ENCODE data around the gene CCNL1.

The CCNL1 gene

GRCh38 chr3:157125101-157125500 is 34.8 kb downstream of the CCNL1 start:
- DNase-seq (ENCODE audit: low read depth, low spot score), result no peak

GRCh38 chr3:157123621-157124020 is 36.3 kb downstream of the CCNL1 start:
- no peak for DNase-seq (ENCODE audit: low read depth, low spot score)

- no peak for DNase-seq (ENCODE audit: low read depth, low spot score)
Observed at GRCh38 chr3:157122832-157123427, 37.0 kb downstream of the CCNL1 start.

DNA sequence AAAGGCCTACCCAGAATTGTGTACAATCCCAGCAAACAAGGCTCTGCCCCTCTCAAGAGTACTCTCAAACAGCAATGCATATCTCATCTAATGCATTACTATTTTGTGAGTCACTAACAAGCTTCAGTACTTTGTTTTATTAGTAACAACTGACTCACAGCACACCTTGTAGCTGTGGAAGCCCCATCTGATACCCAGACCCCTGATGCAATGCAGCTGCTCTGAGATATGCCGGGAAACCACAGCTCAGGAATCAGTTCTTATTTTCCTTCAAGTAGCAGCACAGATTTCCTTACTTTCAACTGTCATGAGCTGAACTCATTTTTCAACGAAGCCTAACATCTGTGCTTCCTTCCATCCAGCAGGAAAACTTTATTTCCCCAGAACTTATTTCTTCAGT is 37.8 kb downstream of the CCNL1 start:
- peak; percentile 74 for DNase-seq (ENCODE audit: low read depth, low spot score)

DNA sequence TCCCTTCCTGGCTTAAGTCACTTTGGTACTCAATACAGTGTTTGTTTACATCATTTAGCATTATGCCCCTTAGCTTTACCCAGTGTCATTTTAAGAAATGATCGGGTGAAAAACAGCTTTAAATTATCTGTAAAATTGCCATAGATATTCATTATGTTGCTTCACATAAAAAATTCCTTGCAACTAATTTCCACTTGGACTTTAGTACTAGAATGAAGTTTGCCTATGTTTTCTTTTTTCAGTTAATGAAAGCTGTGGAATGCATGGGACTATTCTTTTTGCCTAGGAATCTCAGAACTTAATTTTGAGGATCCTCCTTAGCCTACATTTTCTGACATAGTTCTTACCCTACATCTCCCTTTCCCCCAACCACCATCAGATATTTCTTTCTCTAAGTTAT is 38.4 kb downstream of the CCNL1 start:
- no peak for DNase-seq (ENCODE audit: low read depth, low spot score)

DNA sequence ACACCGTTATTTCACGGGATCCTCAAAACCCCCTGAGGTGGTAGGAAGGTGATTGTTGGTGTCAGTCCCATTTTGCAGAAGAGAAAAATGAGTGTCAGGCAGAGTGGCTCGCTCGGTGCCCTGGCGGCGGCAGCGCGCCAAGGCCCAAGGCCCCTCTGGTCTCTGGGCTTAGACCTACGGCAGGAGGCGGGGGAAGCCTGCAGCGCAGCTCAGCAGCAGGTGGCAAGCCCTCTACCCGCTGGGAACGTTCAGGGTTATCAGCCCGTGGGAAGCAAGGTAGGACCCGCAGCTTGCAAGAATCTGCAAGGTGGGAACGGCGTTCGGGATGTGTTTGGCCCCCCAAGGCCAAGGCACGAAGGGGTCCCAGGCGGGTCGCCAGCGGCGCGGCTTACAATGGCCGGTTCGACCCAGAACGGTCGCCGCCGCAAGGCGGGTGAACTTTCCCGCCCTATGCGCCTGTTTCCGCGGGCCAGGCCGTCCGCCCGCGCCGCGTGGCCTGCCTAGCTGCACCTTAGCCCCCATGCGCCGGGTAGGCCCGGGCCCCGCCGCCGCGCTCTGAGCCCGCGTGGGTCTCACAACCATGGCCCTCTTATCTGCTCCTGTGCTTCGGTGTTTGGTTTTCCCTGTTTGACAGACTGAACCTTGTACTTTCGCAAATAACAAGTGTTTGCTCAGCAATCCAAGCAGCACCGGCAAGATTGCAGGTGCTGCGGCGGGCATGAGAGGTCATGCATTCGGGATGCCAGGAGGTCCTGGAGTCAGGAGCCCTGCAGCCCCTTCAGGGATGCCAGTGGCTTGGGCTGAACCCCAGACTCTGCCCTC is 39.7 kb downstream of the CCNL1 start:
- no peak for DNase-seq (ENCODE audit: low read depth, low spot score)

DNA sequence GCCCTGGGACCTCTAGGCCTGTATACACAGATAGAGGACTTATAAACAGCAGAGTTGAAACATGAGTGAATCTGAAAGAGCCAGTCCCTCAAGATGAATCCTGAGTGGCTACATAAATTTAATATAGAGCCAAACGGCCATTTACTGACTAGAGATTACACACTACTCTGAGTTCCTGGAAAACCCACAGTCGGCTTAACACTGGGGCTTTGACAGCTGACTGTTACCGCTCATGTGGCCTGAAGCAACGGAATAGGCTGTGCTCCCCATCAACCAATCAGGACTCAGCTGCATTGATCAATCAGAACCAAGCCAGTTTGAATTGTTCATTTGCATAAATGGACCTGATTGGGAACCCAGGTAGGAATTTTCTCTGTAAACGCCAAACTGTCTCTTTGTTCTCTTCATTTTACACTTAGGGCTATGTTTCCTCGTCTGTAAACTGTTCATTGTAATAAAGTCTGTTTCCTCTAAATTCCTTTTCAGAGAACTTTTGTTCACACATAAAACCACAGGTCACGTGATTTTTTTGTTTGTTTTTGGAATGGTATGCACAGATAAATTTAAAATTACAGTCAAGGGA is 40.5 kb downstream of the CCNL1 start:
- DNase-seq (ENCODE audit: low read depth, low spot score), result no peak

GRCh38 chr3:157117875-157118654 is 41.9 kb downstream of the CCNL1 start:
- DNase-seq (ENCODE audit: low read depth, low spot score), result no peak

DNA sequence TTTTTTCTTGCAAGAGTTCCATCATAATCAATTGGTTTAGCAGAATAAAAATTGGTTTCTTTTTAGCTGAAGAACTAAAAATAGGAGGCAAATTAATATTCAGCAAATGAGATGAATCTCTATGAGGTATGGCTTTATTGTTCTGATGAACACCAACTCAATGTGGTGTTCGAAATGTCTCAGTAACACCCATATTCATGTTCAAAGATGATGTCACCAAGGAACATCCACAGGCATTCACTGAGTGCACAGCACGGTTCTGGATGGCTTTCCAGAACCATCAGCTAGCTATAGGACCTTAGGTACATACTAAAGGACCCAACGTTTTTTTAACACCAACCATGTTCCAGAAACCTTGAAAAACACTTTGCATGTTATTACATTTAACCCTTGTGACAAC is 42.7 kb downstream of the CCNL1 start:
- no peak for DNase-seq (ENCODE audit: low read depth, low spot score)

GRCh38 chr3:157116017-157116416 is 43.9 kb downstream of the CCNL1 start:
- no peak for DNase-seq (ENCODE audit: low read depth, low spot score)

- no peak for DNase-seq (ENCODE audit: low read depth, low spot score)
Observed at GRCh38 chr3:157115069-157116006, 44.6 kb downstream of the CCNL1 start.

DNA sequence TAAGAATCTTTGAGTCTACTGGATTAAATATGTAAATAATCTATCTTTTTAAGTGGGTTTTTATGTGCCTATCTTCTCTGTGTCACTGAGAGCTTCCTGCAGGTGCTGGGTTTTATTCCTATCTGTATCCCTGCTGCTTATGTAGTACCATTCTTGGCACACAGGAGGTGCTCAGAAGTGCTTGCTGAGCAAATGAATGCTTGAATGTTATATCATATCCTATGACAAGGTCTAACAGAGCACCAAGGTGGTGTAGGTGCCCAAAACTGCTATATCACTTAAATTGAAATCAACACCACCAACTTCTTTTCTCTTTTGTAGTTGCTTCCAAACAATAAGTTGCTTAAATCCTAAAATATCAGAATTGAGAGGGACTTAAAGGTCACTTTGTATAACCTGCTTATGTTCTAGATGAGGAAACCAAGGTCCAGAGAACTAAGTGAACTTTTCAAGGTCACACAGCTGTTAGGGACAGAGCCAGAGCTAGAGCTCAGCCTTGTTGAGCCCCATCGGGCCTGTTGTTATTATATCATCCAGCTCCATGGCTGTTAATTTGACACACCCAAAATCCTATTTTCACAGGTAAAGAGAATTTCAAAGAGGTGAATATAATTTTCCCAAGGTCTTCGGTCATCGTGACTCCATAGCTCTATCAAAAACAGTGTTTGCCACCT is 46.0 kb downstream of the CCNL1 start:
- no peak for DNase-seq (ENCODE audit: low read depth, low spot score)

- no peak for DNase-seq (ENCODE audit: low read depth, low spot score)
Observed at GRCh38 chr3:157112536-157112935, 47.4 kb downstream of the CCNL1 start.

GRCh38 chr3:157111518-157111917 is 48.4 kb downstream of the CCNL1 start:
- no peak for DNase-seq (ENCODE audit: low read depth, low spot score)

DNA sequence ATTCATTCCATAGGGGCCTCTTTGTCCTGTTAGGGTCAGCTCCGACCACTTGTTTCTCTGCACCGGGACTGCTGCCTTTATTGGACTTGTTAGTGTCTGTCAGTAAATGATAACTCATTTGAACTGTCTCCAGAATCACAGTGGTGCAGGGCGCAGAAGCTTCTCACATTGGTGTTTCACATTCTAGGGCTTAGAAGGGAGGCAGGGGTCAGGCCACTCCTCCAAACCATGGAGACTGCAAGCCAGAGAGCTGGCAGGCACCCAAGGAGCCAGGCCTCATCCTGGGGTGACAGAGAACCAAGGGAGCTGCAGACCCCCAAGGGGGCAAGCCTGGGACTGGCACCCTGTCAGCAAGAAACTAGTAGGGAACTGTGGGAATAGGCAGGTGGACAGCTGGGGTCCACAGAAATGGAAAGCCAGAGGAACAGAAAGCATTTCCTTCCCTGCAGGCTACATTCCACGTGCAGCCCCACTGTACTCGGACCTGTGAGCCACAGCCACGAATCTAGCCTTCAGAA is 49.1 kb downstream of the CCNL1 start:
- no peak for DNase-seq (ENCODE audit: low read depth, low spot score)

DNA sequence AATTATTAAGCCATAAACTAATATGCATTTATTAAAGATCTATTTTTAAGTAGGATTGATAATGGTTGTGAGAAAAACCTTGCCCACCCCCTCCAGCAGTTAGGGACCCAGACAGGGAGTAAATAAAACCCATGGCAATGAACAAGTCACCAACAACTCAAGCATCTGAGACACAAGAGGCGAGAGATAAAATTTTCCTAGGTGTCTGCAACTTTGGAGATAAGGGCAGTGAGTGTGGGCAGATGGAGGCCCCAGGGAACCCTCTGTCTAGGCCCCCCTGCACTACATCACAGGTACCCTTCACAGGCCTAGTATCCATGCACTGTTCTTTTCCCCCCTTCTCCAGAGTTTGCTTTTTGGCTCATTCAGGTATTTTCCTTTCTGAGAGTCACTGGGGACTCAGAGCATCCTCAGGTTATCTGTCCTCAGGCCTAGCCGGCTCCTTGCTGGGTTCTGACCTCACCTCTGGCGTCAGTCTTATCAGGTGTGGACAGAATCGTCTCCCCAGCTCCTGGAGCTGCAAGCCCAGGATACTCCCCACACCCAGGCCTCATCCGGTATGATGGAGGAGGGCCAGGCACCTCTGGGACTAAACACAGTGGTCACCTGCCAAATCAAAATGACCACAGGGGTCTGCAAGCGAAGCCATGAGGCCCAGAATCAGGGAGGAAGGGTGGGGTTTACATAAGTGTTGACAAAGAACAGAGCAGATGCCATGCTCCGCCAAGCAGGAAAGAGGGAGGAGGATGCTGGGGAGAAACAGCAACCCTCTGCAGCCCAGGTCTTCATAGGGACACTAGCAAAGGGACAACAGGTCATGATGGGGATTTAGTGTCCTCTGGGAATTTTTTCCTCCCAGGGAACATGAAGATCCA is 50.4 kb downstream of the CCNL1 start:
- no peak for DNase-seq (ENCODE audit: low read depth, low spot score)

- DNase-seq (ENCODE audit: low read depth, low spot score), result no peak
Observed at GRCh38 chr3:157107644-157108133, 52.3 kb downstream of the CCNL1 start.

- DNase-seq (ENCODE audit: low read depth, low spot score), result no peak
Observed at GRCh38 chr3:157107037-157107436, 52.9 kb downstream of the CCNL1 start.

All from astrocyte of the hippocampus (primary cell).